KMS-11 (cell line): ENCODE results near the gene GNG7.

Experiments
- H2AFZ ChIP-seq: fragments of 200-600 bp; sonication (generic); 2 replicates; pipeline ENCODE4 v1.6.1; 2016; ENCODE audit warnings: antibody characterized with exemption, mixed run types, low read depth
- H3K27ac ChIP-seq: fragments of 200-600 bp; sonication (generic); 2 replicates; pipeline ENCODE4 v1.6.1; 2016; ENCODE audit warnings: mild to moderate bottlenecking, mixed run types
- H3K27me3 ChIP-seq: fragments of 200-600 bp; sonication (generic); 2 replicates; pipeline ENCODE4 v1.6.1; 2017; ENCODE audit warnings: mild to moderate bottlenecking, low read depth, mixed run types, moderate library complexity; ENCODE audit not compliant: insufficient read depth
- H3K36me3 ChIP-seq: fragments of 200-600 bp; sonication (generic); 2 replicates; pipeline ENCODE4 v1.6.1; 2017; ENCODE audit warnings: mild to moderate bottlenecking, mixed run types; ENCODE audit not compliant: insufficient read depth
- H3K4me1 ChIP-seq: fragments of 200-600 bp; sonication (generic); 2 replicates; pipeline ENCODE4 v1.6.1; 2016; ENCODE audit warnings: mild to moderate bottlenecking, low read depth, mixed run types; ENCODE audit not compliant: poor library complexity, severe bottlenecking
- H3K4me2 ChIP-seq: fragments of 200-600 bp; sonication (generic); 2 replicates; pipeline ENCODE4 v1.7.0; 2016; ENCODE audit warnings: mild to moderate bottlenecking, mixed run types
- H3K4me3 ChIP-seq: fragments of 200-600 bp; sonication (generic); IDR thresholded peaks from 2 replicates; pipeline ENCODE4 v1.6.1; 2017; ENCODE audit warnings: low read depth, low read length, mixed read lengths; ENCODE audit not compliant: insufficient read depth
- H3K79me2 ChIP-seq: fragments of 200-600 bp; sonication (generic); 2 replicates; pipeline ENCODE4 v1.6.1; 2016; ENCODE audit warnings: low read depth, mixed run types; ENCODE audit not compliant: insufficient read depth
- H3K9ac ChIP-seq: fragments of 200-600 bp; sonication (generic); 2 replicates; pipeline ENCODE4 v1.6.1; 2016; ENCODE audit warnings: mild to moderate bottlenecking, mixed run types
- H4K20me1 ChIP-seq: fragments of 200-600 bp; sonication (generic); 2 replicates; pipeline ENCODE4 v1.6.1; 2016; ENCODE audit warnings: mild to moderate bottlenecking, mixed run types; ENCODE audit not compliant: insufficient read depth
- CTCF ChIP-seq: fragments of 200-600 bp; sonication (generic); conservative IDR thresholded peaks from 2 replicates; pipeline ENCODE4 v1.6.1; 2017; ENCODE audit warnings: low read depth, mild to moderate bottlenecking, antibody characterized with exemption, low read length, moderate library complexity, mixed read lengths

GNG7 gene

GRCh38 chr19:2588081-2588777 lies 114.3 kb downstream of the GNG7 start:
- Histone ChIP-seq H3K4me1 (no peaks in the 10 kb centered on the region), H3K36me3 (no peaks in the 10 kb centered on the region), H3K27me3 (no peaks in the 10 kb centered on the region), H3K4me2 (no peak overlapping the region), H4K20me1 (no peaks in the 10 kb centered on the region), H3K9ac (no peak overlapping the region), H3K27ac (no peak overlapping the region), H2AFZ (no peak overlapping the region), H3K4me3 (no peak overlapping the region), H3K79me2 (no peaks in the 10 kb centered on the region)
- no peak for TF ChIP-seq CTCF

GRCh38 chr19:2587001-2587719 lies 115.3 kb downstream of the GNG7 start:
- Histone ChIP-seq H3K79me2 (no peaks in the 10 kb centered on the region), H3K4me3 (no peak overlapping the region), H3K4me1 (no peaks in the 10 kb centered on the region), H3K36me3 (no peaks in the 10 kb centered on the region), H3K27ac (no peak overlapping the region), H3K9ac (no peak overlapping the region), H3K27me3 (no peaks in the 10 kb centered on the region), H3K4me2 (no peak overlapping the region), H4K20me1 (no peaks in the 10 kb centered on the region), H2AFZ (no peak overlapping the region)
- TF ChIP-seq CTCF, result no peak

- H3K4me1 ChIP-seq, result no peaks in the 10 kb centered on the region
- no peak overlapping the region for H3K27ac ChIP-seq
- no peak for TF ChIP-seq CTCF
- H3K9ac ChIP-seq, result no peak overlapping the region
- H2AFZ ChIP-seq, result no peak overlapping the region
- H3K4me3 ChIP-seq, result no peak overlapping the region
- H3K27me3 ChIP-seq, result no peaks in the 10 kb centered on the region
- no peaks in the 10 kb centered on the region for H4K20me1 ChIP-seq
- no peak overlapping the region for H3K4me2 ChIP-seq
- H3K36me3 ChIP-seq, result no peaks in the 10 kb centered on the region
- H3K79me2 ChIP-seq, result no peaks in the 10 kb centered on the region
Observed at GRCh38 chr19:2586196-2586595, 116.3 kb downstream of the GNG7 start.

DNA sequence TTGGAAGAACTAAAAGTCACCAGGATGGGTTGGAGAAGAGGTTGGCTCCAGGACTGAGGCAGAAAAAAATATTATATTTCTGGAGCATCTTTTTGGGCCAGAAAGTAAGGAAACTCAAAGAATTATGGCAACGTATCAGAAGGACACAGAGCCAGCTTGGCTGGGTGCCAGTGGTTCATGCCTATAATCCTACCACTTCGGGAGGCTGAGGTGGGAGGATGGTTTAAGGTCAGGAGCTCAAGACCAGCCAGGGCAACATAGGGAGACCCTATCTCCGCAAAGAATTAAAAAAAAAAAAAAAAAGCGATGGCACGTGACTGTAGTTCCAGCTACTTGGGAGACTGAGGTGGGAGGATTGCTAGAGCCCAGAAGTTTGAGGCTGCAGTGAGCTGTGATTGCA lies 118.5 kb downstream of the GNG7 start:
- H3K36me3 ChIP-seq, result no peaks in the 10 kb centered on the region
- H3K4me3 ChIP-seq, result no peak overlapping the region
- no peak for TF ChIP-seq CTCF
- H3K4me2 ChIP-seq, result no peak overlapping the region
- H4K20me1 ChIP-seq, result no peaks in the 10 kb centered on the region
- H2AFZ ChIP-seq, result no peak overlapping the region
- H3K27me3 ChIP-seq, result no peaks in the 10 kb centered on the region
- H3K79me2 ChIP-seq, result no peaks in the 10 kb centered on the region
- H3K9ac ChIP-seq, result no peak overlapping the region
- no peak overlapping the region for H3K27ac ChIP-seq
- H3K4me1 ChIP-seq, result no peaks in the 10 kb centered on the region
